NCI-H128 (cell line): ENCODE data around the gene CABCOCO1.

Experiments used
- DNase-seq: peaks from one replicate; lab custom pipeline; 2025; ENCODE audit not compliant: unreplicated experiment; lab: John Stamatoyannopoulos, UW

The CABCOCO1 gene, protein sequence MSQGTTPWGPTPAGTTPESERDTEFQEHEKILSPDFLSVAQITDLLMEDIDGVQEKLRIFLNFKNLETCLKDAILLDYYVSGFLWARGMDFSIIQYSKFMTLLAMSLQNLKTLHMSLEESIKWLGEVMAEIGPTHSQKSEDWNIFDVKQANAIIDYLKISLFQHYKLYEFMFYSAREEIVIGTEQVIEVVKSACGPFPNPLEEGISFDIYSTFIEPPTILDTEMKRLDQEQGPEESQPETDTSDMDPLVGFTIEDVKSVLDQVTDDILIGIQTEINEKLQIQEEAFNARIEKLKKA

DNA sequence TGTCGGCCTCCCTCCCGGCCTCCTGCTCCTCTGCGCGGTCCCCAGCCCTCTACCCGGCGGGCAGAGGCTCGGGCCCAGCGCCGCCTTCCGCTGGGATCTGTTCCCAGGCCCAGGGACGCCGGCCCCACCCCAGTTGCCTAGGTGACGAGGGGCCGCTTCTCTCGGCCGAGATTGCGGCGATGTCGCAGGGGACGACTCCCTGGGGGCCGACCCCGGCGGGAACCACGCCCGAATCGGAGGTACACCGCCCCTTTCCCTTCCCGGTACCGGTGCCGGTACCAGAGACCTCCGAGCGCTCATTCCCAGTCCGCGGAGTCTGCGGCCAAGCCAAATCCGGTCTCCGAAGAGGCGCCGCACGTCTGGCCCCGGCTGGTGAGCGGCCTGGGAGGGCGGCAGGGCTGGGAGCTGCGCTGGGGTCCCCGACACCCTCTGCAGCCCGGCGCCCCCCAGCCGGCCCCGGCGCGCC, at the start of gene CABCOCO1:
Gene CABCOCO1, plus strand, starts transcription at position 136 of the 466 bp plus-strand sequence. Its CDS starts 44 bp downstream, at position 180.
- no peak for DNase-seq

- DNase-seq: no peak
Observed at GRCh38 chr10:61613665-61614064, 49.1 kb upstream of the CABCOCO1 start.

- no peak for DNase-seq
Observed at GRCh38 chr10:61616611-61617010, 46.1 kb upstream of the CABCOCO1 start.

DNA sequence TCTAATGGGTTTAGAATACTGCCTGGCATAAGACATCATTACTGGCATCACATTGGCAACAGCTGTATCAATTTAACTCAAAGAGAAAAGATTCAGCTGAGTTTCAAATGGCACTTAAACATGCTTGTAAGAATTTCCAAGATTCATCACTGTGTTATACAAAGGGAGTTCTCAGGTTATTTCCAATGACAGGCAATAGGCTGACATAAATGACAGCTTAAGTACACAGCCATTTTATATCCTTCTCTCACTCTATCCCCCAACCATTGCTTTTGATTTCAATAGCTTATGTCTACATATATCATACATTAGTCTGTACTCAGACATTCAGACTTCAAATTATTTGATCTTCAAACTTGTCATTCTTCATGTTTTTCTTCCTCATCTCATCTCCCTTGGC, 45.5 kb upstream of the CABCOCO1 start:
- DNase-seq: no peak

- no peak for DNase-seq
Observed at GRCh38 chr10:61617586-61617985, 45.1 kb upstream of the CABCOCO1 start.

GRCh38 chr10:61618388-61618961, 44.3 kb upstream of the CABCOCO1 start:
- DNase-seq: no peak

GRCh38 chr10:61620506-61620905, 42.2 kb upstream of the CABCOCO1 start:
- no peak for DNase-seq

- DNase-seq: no peak
Observed at GRCh38 chr10:61621605-61622051, 41.1 kb upstream of the CABCOCO1 start.

GRCh38 chr10:61623161-61623560, 39.6 kb upstream of the CABCOCO1 start:
- peak; percentile 41 for DNase-seq

DNA sequence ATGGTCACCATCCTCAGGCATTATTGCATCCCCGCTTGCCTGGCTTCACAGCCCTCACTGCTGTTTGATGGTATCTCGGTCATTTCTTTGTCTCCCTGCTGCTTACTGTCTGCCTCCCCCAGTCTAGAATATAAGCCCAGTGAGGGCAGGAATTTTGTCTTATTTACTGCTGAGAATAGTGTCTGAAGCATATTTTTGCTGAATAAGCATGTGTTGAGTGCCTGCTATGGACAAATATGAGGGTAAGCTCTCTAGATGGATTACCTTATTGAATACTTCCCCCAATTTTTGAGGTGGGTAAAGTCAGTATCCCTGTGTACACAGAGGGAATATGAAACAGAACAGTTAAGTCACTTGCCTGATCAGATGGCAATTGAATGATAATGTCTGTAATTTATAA, 36.5 kb upstream of the CABCOCO1 start:
- DNase-seq: no peak

GRCh38 chr10:61627266-61627665, 35.5 kb upstream of the CABCOCO1 start:
- DNase-seq: no peak

- DNase-seq: no peak
Observed at GRCh38 chr10:61628151-61628874, 34.4 kb upstream of the CABCOCO1 start.

DNA sequence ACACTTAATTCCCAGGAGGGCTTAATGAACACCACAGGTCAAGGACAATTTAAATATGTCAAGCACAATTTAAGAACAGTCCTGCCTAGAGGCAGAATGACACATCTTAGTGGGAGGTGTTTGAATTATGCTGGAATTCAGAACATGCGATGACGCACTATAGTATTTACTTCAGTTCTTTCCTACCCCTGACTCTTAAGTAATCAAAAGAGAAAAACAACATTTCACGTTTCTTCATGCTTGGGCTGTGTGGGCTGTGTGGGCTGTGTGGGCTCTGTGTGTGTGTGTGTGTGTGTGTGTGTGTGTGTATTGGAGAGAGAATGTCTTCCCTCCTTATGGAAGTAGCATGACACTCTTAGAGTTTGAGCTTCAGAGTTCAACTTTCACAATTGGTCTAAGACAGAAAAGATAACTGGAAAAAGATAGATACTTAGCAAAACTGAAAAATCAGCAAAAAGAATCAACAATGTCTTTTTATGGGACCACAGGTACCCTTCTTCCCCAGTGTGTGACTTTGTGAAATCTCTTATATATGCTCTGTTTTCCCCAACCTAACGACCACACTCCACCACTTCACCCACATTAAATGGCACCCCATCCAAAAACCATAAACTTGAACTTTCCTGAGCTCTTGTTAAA, 33.7 kb upstream of the CABCOCO1 start:
- no peak for DNase-seq

DNA sequence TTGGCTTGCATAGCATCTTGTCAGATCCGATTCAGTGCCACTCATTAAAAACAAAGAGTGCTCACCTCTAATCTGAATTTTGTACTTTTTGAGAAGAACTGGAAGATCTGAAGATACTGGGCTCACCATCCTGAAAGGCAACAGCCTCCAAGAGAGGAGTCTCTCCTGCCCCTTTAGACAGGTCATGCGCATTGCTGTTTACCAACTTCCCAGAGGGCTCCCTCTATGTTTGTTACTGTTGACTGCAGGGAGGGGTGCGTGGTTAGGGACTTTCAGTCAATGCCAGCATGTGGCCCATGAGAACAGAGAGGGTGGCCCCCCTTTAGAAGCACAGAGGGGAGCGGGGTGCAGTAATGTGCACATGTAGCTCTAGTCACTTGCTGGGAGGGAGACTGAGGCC, 33.2 kb upstream of the CABCOCO1 start:
- DNase-seq: no peak

GRCh38 chr10:61632057-61632670, 30.6 kb upstream of the CABCOCO1 start:
- no peak for DNase-seq

DNA sequence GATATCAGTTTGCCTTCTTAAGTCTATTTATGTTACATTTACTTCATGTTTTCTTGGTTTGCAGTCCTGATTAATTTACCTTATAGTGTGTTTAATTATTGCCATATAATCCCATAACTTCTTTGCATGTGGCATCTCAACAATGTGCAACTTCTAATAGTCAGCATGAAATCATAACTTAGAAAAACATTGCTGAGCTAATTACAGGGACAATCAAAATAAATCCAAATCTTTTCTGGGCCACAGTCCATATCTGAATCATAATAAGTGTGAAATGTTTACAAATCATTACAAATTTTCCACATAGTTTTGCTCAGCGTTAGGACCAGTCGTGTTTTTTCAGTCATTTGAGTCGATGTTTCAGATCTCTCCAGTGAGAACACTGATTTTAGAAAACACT, 29.1 kb upstream of the CABCOCO1 start:
- no peak for DNase-seq

DNA sequence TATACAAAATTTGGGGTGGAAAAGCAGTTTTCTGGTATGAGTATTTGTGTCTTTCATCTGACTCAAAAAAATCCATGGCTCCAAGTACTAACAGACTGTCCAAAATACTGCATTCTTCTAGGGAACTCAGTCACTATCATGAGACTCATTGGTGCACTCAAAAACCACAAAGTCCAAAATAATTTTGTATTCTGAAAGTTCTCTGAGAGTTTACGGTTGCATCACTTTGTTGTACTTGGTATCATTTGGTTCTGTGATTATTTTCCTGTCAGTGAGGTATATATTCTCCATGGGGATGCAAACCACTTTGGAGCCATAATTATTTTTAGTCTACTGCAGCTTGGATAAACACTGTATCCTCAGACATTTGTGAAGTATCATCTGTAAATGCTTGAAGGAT, 28.0 kb upstream of the CABCOCO1 start:
- DNase-seq: no peak

DNA sequence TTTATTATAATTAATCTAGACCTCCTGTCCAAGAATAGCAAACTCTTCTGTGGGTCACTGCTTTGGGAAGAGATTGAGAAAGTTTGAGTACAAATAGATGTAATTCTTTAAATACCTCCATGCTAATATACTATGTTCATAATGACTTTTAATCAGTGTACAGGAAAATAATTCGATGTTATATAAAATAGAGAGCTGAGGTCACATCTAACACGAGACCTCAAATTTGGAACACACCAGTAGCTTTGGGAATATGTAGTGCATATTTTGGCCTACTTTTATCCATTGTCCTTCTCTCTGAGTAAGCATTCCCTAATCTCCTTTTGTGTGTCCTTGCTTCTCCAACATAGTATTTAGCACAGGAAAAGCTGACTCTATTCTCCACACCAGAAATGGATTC, 27.3 kb upstream of the CABCOCO1 start:
- no peak for DNase-seq

GRCh38 chr10:61635932-61636331, 26.8 kb upstream of the CABCOCO1 start:
- no peak for DNase-seq

DNA sequence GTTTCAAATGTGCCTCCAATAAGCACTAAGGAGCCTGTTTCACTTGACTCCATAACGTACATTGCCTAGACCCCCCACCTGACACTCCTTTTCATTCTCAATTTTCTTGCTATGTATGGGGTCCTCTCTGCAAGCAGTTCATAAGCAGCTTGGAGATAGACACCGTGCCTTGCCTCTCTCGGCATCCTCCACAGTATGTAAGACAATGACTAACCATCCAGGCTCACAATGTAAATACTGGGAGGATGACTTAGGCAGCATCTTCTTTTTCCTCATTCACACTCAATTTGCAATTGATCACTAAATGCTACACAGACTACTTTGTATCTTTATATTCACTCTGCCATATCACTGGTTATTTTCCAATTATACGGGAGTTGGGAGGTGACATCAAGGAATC, 22.8 kb upstream of the CABCOCO1 start:
- no peak for DNase-seq

- no peak for DNase-seq
Observed at GRCh38 chr10:61640856-61641255, 21.9 kb upstream of the CABCOCO1 start.
